GM18517 (cell line): ENCODE measurements around the gene PTPRZ1.

Experiments
- ATAC-seq: cut with Tn5 transposase; IDR thresholded peaks from one replicate; pipeline ENCODE4 v1.9.1; 2021; ENCODE audit warnings: mild to moderate bottlenecking, moderate library complexity; ENCODE audit not compliant: unreplicated experiment

PTPRZ1 gene

DNA sequence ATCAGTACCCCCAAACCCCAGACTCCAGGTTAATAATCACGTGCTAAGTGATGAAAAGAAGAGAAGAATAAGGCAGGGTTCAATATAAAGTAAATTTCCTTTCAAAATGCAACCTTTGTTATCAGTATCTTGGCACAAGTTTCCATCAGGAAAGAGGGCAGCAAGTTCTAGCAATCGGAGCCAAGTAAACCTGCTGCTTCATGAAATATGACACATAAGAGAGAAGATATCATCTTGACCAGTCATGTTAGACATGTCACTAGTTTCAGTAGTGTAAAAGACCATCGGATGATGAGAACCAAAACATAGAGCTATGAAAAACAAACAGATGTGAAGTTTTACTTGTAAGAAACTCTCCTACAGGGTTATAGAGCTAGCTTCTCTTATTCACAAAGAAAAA, 227.1 kb downstream of the PTPRZ1 start:
- no peak for ATAC-seq

DNA sequence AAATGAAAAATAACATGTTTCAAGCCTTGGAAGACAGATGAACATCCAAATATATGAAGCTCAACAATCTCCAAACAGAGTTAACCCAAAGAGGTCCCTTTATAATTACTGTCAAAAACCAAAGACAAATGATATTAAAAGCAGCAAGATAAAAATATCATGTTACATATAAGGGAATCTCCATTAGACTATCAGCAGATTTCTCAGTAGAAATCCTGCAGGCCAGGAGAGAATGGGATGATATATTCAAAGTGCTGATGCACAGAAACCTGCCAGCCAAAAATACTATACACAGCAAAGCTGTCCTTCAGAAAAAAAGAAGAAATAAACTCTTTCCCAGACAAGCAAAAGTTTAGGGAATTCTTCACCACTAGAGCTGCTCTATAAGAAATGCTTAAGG, 230.1 kb downstream of the PTPRZ1 start:
- no peak for ATAC-seq
